Measurements from ENCODE around the gene FCN1.

The FCN1 gene

GRCh38 chr9:134913713-134914500, 3.8 kb downstream of the FCN1 start:
- DNase-seq (ENCODE audit: low read depth, low spot score) = no peak

- no peak for DNase-seq (ENCODE audit: low read depth, low spot score)
These were observed 4.5 kb downstream of the FCN1 start for GRCh38 chr9:134913041-134913712.

DNA sequence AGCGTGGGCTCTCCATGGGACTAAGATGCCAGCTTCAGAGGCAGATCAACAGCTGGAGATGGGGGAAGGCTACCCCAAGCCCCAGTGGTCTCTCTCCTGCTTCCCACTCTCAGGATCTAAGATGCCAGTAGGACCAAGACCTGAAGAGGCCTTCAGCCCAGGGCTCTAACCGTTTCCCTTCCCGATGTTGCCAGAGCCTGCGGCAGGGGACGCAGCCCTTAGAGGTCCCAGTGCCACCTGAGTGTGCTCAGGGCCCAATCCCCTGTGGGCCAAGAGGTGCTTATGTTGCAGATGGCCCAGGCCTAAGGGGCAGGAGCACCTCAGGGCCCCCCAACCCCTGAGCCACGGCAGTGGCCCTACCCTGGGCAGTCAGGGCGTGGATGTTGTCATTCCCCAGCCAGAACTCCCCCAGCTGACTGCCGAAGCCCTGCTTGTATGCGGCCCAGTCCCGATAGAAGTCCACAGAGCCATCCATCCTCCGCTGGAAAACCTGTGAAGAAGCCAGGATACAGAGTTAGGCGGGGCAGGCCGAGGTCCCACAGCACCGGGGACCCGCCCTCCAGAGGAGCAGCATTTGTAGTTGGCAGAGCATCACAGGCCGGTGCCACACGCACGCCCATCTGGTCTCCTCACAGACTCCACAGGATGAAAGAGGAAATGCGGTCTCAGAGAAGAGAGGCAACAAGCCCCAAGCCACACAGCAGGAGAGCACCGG, 5.4 kb downstream of the FCN1 start:
- no peak for DNase-seq (ENCODE audit: low read depth, low spot score)

- DNase-seq (ENCODE audit: low read depth, low spot score) = no peak
These were observed 7.9 kb downstream of the FCN1 start for GRCh38 chr9:134909511-134910481.

GRCh38 chr9:134908524-134909309, 9.0 kb downstream of the FCN1 start:
- no peak for DNase-seq (ENCODE audit: low read depth, low spot score)

DNA sequence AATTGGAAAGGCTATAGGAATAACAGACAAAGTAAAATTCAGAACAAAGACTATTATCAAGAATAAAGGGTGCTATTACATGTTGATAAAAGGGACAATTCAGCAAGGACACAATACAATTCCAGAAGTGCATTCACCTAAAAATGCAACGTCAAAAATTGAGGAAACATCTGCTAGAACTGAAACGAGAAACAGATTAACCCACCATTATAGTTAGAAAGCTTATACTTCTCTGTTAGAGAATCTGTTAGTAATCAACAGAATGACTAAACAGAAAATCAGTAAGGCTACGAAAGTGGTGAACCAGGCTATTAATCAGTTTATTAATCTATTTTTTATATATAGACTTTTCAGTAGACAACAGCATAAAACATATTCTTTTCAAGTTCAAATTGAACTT, 14.8 kb downstream of the FCN1 start:
- DNase-seq (ENCODE audit: low read depth, low spot score) = no peak

DNA sequence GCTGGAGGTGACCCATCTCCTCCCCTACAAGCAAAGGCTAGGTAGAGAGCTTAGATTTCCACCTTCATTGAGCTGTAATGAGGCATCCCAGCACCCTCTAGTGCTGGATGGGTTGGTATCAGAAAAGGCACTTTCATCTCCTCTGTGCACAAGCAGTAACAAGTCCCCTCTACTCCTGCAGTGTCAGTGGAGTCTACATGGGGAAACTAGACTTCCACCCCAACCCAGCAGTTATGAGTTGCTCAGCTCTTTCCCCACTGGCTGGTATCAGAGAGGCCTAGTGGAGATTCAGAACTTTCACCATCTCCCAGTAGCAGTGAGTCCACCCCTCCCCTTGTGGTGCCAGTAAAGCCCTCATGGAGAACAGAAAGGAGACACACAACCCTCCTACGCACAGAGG, 17.9 kb downstream of the FCN1 start:
- no peak for DNase-seq (ENCODE audit: low read depth, low spot score)

GRCh38 chr9:134899168-134899567, 18.5 kb downstream of the FCN1 start:
- DNase-seq (ENCODE audit: low read depth, low spot score) = no peak

GRCh38 chr9:134898319-134898718, 19.4 kb downstream of the FCN1 start:
- no peak for DNase-seq (ENCODE audit: low read depth, low spot score)

DNA sequence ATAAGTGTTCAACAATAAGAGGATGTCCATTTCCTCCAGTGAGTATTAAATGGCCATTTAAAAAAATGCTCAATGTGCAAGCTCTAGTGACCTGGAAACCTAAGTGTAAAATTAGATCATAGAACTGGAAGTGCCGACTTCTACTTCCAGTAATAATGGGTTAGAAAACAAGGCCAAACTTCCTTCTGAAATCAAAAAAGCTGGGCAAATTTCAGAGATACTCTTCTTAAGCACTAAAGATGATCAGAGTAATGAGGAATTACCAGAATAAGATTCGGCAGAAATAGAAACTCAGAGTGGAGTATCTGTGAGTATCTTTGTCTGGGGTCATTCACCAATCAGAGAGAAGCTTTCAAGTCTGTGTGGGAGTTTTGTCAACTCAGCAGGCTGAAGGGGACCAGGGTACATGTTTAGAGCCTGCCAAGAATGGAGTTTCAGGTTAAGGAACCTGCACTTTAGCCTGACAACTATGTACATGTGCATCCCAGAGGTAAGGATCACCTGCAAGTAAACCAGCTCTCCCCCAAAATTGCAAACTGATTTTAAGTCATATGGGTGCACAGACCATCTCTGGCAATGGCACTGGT, 20.0 kb downstream of the FCN1 start:
- no peak for DNase-seq (ENCODE audit: low read depth, low spot score)

DNA sequence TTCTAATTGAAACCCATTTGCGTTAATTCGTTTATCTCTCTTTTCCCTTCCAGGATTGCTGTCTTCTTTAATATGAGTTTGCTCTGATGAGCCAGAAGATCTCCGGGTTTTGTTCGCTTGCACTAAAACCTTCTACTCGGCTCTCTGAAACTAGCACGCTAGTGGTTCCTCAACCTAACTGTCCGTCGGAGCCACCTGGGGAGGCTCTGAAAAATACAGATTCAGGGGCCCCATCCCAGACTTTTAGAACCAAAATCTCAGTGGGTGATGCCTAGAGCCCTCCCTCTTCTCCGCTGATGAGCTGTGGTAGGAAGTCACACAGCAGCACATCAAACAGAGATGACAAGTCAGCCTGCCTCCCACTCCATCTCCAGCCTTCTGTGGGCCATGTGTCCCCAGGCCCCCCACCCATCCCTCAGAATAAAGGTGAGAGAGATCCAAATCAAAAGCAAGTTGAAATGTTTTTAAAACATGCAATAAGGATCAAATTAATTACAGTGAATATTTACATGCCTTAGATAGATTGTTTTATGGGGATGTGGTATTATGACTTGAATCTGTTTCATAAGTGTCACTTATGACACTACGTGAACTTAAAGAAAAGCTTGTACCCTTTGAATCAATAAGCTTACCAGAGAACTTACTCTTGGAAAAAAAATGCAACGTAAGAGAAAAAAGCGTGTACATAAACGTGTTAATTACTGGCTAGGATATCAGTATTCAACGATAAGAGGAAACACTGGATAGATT, 20.7 kb downstream of the FCN1 start:
- DNase-seq (ENCODE audit: low read depth, low spot score) = no peak

DNA sequence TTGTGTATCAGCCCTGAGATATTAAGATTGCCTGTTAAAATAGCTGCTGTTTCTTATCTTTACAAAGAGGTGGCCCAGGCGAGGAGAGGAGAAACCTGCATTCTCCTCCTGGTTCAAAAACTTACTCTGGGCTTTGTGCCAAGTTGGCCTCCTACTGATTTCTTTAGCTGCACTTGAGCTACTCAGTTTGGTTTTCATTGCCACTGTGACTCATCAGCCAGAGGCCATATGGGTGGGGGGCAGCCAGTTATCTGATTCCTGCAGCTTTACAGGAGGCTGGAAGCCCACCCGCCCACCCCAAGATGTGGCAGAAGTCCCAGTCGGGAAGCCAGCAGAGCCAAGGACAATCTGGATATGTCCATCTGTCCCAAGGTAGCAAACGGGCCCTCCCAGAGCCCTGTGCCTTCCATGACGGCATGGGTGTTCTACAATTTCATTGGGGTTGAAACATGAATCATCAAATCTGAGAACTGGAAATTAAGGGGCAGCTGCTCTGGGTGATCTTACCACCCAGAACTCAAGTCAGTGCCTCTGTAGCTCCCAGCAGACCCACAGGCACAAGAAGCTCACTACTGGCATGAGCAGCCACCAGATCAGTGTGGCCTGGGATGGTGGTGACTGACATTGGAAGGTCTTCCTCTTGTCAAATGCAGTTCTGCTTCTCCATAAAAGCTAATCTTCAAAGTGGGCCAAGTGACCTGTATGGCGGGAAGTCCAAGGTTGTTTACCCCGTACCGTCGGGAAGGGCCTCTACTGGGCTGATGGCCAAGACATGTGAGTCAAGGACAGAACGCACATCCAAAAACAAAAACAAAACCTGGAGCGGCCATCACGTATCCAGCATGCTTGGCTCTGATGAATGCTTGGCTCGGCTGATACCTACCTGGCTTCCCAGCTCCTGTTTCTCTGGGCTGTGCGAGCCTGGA, 21.5 kb downstream of the FCN1 start:
- DNase-seq (ENCODE audit: low read depth, low spot score) = no peak

DNA sequence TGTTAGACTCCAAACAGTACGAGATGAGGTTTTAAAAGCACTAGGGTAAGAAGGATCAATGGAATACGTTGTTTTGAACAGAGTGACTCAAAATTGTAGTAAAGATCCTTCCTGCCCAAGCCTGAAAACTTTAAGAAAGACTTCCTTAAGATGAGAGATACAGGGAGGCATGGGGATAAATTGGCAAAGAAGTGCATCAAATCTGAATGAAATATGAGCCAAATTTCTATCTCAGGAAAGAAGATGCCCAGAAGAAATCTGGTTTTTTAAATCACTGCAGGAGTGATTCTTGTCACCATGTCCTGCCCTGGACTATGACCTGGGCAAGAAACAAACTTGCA, 22.2 kb downstream of the FCN1 start:
- no peak for DNase-seq (ENCODE audit: low read depth, low spot score)

DNA sequence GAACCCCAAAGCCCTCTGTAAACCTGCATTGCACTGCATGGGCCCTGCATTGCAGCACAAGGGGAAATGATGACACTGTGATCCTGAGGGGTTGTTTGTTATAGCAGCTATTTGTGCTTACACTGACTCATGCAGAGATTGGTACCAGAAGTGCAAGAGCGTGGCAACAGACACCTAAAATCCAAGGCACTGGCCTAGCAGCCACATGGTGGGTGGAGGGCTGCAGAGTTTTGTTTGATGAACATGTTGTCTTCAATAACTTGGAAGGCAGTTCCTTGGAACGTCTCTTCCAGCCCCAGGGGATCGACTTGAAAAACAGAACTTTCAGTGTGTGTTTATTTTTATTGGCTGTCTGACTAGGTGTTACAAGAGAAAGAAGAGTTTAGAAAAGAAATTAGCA, 22.6 kb downstream of the FCN1 start:
- no peak for DNase-seq (ENCODE audit: low read depth, low spot score)

DNA sequence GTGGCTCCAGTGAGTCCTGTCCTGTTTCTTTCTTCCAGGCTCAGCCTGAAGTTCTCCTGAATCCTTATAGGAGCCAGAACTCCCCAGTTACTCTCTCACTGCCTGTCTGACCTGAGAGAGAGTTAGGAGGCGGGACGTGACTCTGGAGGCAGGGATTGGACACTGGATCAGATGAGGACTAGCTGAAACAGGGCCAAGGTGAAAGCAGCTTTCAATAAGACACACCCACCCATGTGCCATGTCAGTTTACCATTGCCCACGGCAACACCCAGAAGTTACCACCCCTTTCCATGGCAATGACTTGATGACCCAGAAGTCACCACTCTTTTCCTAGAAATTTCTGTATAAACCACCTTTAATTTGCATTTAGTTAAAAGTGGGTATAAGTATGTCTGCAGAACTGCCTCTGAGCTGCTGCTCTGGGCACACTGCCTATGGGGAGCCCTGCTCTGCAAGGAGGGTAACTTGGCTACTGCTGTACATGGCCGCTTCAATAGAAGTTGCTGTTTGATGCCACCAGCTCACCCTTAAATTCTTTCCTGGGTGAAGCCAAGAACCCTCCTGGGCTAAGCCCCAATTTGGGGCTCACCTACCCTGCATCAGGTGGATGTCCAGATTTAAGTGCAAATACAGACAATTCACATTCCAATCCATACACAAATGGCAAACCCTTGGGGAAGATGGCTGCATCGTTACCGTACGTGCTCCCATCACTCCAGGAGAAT, 23.4 kb downstream of the FCN1 start:
- no peak for DNase-seq (ENCODE audit: low read depth, low spot score)

- DNase-seq (ENCODE audit: low read depth, low spot score) = no peak
These were observed 24.8 kb downstream of the FCN1 start for GRCh38 chr9:134892820-134893420.

GRCh38 chr9:134892221-134892620, 25.5 kb downstream of the FCN1 start:
- no peak for DNase-seq (ENCODE audit: low read depth, low spot score)

DNA sequence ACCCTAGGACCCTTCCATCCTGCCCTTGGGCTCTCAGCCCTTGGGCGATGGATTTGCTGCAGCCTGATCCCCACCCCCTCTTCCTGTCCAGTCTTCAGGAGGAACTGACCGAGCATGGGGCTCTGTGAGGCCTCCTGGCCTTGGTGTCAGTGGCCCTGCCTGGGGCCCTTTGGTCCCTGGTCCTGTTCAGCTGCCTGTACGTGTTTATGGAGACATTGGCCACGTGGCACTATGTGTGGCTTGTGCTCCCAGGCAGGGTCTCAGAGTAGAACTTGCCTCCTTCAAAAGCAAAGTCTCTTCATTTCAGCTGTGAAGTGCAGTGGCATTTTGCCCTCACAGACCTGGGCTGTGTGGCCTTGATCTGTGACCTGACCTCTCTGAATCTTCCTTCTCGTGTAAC, 26.0 kb downstream of the FCN1 start:
- DNase-seq (ENCODE audit: low read depth, low spot score) = no peak
